Fibroblast of lung (primary cell): ENCODE data around the gene SLC35A4.

Source experiments
- CTCF ChIP-seq, 2 donors: IDR thresholded peaks in 1 of 2; conservative IDR thresholded peaks in 1 of 2; 1 replicate in 1 of 2; 2 replicates in 1 of 2; pipeline ENCODE4 v1.5.1; 2011 to 2012; ENCODE audit warnings: low read length in 2 of 2, control low read depth in 1 of 2, inconsistent platforms in 1 of 2, low read depth in 1 of 2, mild to moderate bottlenecking in 1 of 2
- EZH2 ChIP-seq: IDR thresholded peaks from 2 replicates; pipeline ENCODE4 v1.5.1; 2012; ENCODE audit warnings: low read length, control low read depth, mild to moderate bottlenecking; ENCODE audit errors: missing control alignments

GRCh38 chr5:140557136-140557805, 7.4 kb upstream of the SLC35A4 start, which contains the start of gene SRA1:
- TF ChIP-seq EZH2 (no peak), CTCF (conservative IDR thresholded peaks at IDR 0.05 in 1 of 2, IDR thresholded peaks at IDR 0.05 in 1 of 2; ENCODE audit: low read depth in 1 of 2, low read length in 2 of 2) (no peak)
